Fibroblast of villous mesenchyme (primary cell): ENCODE data around the gene FXYD2. TPM values are rescaled to one million over a fixed set of nuclear protein-coding genes. Genes with fewer than 3 reads are reported as not detected.

ENCODE experiments used
- DNase-seq: peaks from one replicate; pipeline ENCODE4 v3.0.0-alpha.2; 2010; ENCODE audit warnings: low read depth
- H3K4me3 ChIP-seq: 2 replicates; pipeline ENCODE4 v1.5.1; 2011; ENCODE audit warnings: low read depth, mild to moderate bottlenecking, low read length
- total RNA-seq: library from RNA; depleted of rRNA; stranded (reverse); fragments of >200 nt; gene quantifications from 2 replicates; pipeline ENCODE4 v1.2.3, GENCODE V29; 2012
- TF ChIP-seq, protein P1 (sequence below): IDR thresholded peaks from 2 replicates; pipeline ENCODE4 v1.5.1; 2012; ENCODE audit warnings: low read depth, mild to moderate bottlenecking, low read length; ENCODE audit not compliant: insufficient read depth

The FXYD2 gene
- total RNA-seq, 1 donor = not detected

DNA sequence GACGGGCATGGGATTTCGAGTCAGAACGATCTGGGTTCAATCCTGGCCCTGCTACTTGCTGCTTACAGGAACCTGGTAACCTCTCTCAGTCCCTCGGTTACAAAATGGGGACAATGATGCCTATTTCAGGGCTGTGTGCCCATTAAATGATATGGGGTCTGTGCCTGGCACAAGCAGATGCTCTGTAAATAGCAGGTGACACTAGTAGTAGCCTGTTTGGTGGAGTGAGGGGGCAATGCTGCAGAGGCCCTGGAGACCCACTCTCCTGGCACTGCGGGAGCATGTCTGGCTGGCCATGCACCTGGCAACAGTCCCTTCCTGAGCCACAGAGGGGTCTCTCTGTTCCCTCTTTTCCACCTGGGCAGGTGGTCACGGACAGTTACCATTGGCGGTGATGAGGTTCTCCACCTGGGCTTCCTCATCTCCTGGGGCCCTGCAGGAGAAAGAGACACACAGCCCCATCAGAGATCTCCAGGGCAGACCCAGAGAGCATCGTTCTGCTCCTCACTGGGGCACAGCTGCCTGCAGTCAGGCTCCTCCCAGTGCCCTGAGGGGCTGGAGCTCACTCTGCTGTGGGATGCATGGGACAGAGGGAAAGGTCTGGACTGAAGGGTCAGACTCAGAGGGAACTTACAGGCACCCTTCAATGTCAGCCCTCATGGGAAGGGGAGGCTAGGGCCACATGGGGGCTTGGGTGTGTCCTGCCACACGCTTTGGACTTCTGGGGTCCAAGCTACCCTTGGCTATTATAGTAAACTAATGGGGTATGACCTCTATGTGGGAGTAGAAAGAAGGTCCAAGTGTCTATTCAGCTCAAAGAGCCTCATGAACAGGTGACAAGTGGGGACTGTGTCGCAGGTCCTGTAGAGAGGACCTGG, 15.6 kb upstream of the FXYD2 start:
- DNase-seq = no peak
- TF ChIP-seq, protein P1, sequence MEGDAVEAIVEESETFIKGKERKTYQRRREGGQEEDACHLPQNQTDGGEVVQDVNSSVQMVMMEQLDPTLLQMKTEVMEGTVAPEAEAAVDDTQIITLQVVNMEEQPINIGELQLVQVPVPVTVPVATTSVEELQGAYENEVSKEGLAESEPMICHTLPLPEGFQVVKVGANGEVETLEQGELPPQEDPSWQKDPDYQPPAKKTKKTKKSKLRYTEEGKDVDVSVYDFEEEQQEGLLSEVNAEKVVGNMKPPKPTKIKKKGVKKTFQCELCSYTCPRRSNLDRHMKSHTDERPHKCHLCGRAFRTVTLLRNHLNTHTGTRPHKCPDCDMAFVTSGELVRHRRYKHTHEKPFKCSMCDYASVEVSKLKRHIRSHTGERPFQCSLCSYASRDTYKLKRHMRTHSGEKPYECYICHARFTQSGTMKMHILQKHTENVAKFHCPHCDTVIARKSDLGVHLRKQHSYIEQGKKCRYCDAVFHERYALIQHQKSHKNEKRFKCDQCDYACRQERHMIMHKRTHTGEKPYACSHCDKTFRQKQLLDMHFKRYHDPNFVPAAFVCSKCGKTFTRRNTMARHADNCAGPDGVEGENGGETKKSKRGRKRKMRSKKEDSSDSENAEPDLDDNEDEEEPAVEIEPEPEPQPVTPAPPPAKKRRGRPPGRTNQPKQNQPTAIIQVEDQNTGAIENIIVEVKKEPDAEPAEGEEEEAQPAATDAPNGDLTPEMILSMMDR = no peak
- H3K4me3 ChIP-seq = no peak overlapping the region

DNA sequence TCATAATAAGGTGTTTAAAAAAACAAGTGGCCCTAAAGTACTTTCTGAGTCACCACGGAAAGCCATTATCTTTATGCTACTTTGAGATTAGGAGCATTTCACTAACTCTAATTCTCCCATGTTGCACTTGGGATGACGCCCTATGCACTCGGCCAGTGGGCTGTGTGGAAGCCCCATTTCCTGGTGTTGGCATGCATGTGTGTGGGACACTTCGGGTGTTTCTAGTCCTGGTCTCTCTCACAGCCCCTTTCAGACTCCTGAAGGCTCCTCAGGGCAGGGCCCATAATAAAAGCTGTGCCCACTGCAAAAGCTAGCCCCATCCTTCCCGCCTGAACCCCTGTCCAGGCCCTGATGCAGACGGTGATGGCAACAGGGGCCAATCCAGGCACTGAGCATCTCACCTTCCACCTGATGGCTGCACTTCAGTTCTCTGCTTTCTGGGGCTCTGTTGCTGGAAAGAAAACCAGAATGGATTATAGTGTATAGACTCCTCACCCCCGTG, 14.9 kb upstream of the FXYD2 start:
- TF ChIP-seq, protein P1 = no peak

DNA sequence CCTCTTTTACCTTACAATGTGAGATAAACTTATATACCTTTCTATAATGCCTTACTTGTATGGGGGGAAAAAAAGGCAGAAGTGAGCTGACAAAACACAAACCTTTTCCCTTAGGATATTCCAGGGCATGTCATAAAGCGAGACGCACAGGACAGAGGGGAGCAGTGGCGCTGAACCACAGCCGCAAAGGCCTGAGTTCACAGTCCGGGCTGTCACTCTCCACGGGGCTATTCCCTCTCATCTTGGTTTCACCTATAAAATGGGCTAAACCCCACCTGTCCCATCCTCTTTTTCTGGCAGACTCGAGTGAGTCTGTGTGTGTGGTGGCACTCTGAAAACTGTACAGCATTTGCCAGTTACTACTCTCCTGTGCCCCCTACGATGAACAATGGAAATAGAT, 14.4 kb upstream of the FXYD2 start:
- TF ChIP-seq, protein P1 = no peak
- H3K4me3 ChIP-seq = no peak overlapping the region
- DNase-seq = no peak

More for the DNA sequence above, 14.9 kb upstream of the FXYD2 start:
- DNase-seq = no peak
- no peak overlapping the region for H3K4me3 ChIP-seq

DNA sequence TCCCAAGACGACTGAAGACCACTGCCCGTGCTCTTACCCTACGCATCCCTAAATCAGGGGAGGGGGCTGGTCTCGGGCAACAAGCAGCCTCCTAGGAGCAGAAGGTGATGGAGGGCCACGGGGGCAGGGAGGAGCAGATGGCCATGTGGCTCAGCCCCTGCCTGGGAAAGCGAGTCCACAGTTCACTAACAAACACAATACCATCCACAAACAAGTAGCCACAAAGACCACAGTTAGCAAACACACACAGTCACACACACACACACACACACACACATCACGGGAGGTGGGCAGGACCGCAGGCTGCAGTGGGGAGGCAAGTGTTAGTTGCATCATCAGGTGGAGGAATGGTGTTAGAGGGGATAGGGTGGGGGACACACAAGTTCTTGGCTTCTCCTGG, 13.2 kb upstream of the FXYD2 start:
- no peak for DNase-seq
- no peak overlapping the region for H3K4me3 ChIP-seq
- TF ChIP-seq, protein P1 = no peak

DNA sequence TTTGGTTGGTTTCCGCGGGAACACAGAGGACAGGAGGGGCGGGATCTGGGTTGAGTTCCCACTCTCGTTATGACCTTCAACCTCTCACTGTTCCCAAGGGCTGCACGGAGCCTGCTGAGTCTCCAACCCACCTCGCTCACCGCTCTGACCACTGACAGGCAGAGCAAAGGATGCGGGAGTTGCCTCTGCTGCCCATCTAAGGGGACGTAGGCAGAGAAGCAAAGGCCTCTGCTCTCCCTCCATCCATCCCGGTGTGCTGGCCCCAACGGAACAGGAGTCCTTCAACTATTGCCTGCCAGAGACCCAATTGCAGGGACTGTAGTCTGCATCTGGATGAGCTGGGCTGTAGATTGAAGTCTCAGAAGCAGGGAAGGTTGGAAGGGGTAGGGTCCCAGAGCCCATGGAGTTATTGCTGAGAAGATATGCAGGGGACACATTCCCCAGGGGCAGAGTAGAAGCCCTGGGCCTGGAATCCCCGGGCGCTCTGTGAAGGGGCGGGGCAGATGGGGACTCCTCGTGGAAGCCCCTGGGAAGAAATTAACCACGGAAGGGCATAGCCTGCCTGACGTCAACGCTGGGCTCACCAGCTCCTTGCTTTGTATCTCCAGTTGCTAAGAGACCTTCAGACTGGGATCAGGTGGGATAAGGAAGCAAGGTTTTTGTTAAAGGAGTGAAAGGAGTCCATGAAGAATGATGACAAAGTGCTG, 12.7 kb upstream of the FXYD2 start:
- no peak overlapping the region for H3K4me3 ChIP-seq
- DNase-seq = no peak
- TF ChIP-seq, protein P1 = no peak

DNA sequence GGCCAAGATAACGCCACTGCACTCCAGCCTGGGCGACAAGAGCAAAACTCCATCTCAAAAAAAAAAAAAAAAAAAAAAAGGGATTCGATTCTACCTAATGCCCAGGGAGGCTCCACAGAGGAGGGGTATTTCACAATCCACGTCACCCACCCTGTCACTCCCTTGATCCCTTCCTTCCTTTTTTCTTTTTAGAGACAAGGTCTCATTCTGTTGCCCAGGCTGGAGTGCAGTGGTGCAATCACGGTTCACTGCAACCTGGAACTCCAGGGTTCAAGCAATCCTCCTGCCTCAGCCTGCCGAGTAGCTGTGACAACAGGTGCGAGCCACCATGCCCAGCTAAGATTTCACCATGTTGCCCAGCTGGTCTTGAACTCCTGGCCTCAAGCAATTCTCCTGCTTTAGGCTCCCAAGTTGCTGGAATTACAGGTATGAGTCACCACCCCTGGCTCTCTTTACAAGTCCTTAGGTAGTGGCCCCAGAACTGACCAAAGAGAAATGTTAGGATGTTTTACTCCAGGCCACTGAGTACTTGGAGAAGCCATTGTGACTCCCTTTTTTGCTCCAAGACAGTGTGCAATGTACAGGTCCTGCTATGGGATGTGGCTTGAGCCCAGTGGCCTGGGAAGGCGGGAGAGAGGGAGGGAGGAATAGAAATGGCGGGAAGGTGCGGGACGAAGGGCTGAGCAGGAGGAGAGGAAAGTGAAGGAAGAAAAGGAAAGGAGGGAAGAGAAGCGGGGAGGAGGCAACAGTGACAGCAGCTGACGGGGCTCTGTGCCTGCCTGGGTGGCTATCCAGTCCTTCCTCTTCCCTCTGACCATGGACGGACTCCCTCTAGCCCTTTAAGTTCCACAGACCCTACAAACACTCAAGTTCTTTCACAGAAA, 11.8 kb upstream of the FXYD2 start:
- TF ChIP-seq, protein P1 = no peak
- DNase-seq = no peak
- H3K4me3 ChIP-seq = no peak overlapping the region
